Liver (tissue), 9 donors: ENCODE results near the gene MTFR1L. TPM values are rescaled to one million over a fixed set of nuclear protein-coding genes. Genes with fewer than 3 reads are reported as not detected.

ENCODE experiments used
- DNase-seq: peaks from one replicate; pipeline ENCODE4 v3.0.0-alpha.2; 2017; ENCODE audit warnings: low spot score
- H3K27ac ChIP-seq, 2 donors: one replicate each; pipeline ENCODE4 v1.7.0; 2013; ENCODE audit warnings: inconsistent platforms in 2 of 2, low read length in 2 of 2, control low read depth in 1 of 2, low read depth in 1 of 2, mild to moderate bottlenecking in 1 of 2
- H3K27me3 ChIP-seq, 4 donors: one replicate each; pipeline versions ENCODE4 v1.6.1 to v1.7.0; 2013; ENCODE audit warnings: low read length in 3 of 4, inconsistent platforms in 1 of 4, mild to moderate bottlenecking in 1 of 4, moderate library complexity in 1 of 4; ENCODE audit not compliant: control insufficient read depth in 4 of 4, insufficient read depth in 4 of 4
- H3K36me3 ChIP-seq, 4 donors: one replicate each; pipeline versions ENCODE4 v1.6.1 to v1.7.0; 2013; ENCODE audit warnings: low read length in 3 of 4, mild to moderate bottlenecking in 3 of 4, low read depth in 1 of 4, moderate library complexity in 1 of 4; ENCODE audit not compliant: control insufficient read depth in 4 of 4, insufficient read depth in 3 of 4
- H3K4me1 ChIP-seq, 4 donors: one replicate each; pipeline versions ENCODE4 v1.6.1 to v1.7.0; 2013; ENCODE audit warnings: low read length in 3 of 4, mild to moderate bottlenecking in 3 of 4, moderate library complexity in 1 of 4; ENCODE audit not compliant: control insufficient read depth in 4 of 4, insufficient read depth in 4 of 4
- H3K4me3 ChIP-seq, 3 donors: one replicate each; pipeline versions ENCODE4 v1.6.1 to v1.7.0; 2013; ENCODE audit warnings: low read length in 3 of 3, control low read depth in 1 of 3, low read depth in 1 of 3, mild to moderate bottlenecking in 1 of 3
- H3K9ac ChIP-seq, 2 donors: one replicate each; pipeline ENCODE4 v1.7.0; 2013; ENCODE audit warnings: low read length in 2 of 2, mild to moderate bottlenecking in 2 of 2, moderate library complexity in 2 of 2, control low read depth in 1 of 2, low read depth in 1 of 2
- H3K9me3 ChIP-seq, 4 donors: one replicate each; pipeline versions ENCODE4 v1.6.1 to v1.7.0; 2013; ENCODE audit warnings: low read length in 3 of 4; ENCODE audit not compliant: control insufficient read depth in 4 of 4
- EGR1 ChIP-seq, 2 donors: IDR thresholded peaks; 2 replicates each; pipeline ENCODE4 v1.6.1; 2016 to 2018; ENCODE audit warnings: antibody characterized with exemption in 2 of 2, low read depth in 2 of 2
- FOXA1 ChIP-seq: IDR thresholded peaks from 2 replicates; pipeline ENCODE4 v1.6.1; 2016; ENCODE audit warnings: antibody characterized with exemption
- FOXA2 ChIP-seq: IDR thresholded peaks from 2 replicates; pipeline ENCODE4 v1.6.1; 2016; ENCODE audit warnings: antibody characterized with exemption
- GABPA ChIP-seq, 2 donors: IDR thresholded peaks in 1 of 2; conservative IDR thresholded peaks in 1 of 2; 2 replicates each; pipeline ENCODE4 v1.6.1; 2016; ENCODE audit warnings: antibody characterized with exemption in 2 of 2, mild to moderate bottlenecking in 1 of 2, moderate library complexity in 1 of 2
- HNF4A ChIP-seq, 2 donors: conservative IDR thresholded peaks; 2 replicates each; pipeline ENCODE4 v1.6.1; 2016; ENCODE audit warnings: antibody characterized with exemption in 2 of 2, mild to moderate bottlenecking in 2 of 2
- HNF4G ChIP-seq: IDR thresholded peaks from 2 replicates; pipeline ENCODE4 v1.6.1; 2016; ENCODE audit warnings: antibody characterized with exemption
- NR2F2 ChIP-seq: IDR thresholded peaks from 2 replicates; pipeline ENCODE4 v1.6.1; 2016; ENCODE audit warnings: antibody characterized with exemption
- RAD21 ChIP-seq, 2 donors: IDR thresholded peaks; 2 replicates each; pipeline ENCODE4 v1.6.1; 2016; ENCODE audit warnings: antibody characterized with exemption in 2 of 2, mild to moderate bottlenecking in 2 of 2
- REST ChIP-seq: IDR thresholded peaks from 2 replicates; pipeline ENCODE4 v1.6.1; 2016; ENCODE audit warnings: antibody characterized with exemption, mild to moderate bottlenecking
- RXRA ChIP-seq, 2 donors: IDR thresholded peaks; 2 replicates each; pipeline ENCODE4 v1.6.1; 2017 to 2018; ENCODE audit warnings: antibody characterized with exemption in 2 of 2, mild to moderate bottlenecking in 1 of 2
- SP1 ChIP-seq: IDR thresholded peaks from 2 replicates; pipeline ENCODE4 v1.6.1; 2018; ENCODE audit warnings: antibody characterized with exemption, mild to moderate bottlenecking
- TAF1 ChIP-seq: conservative IDR thresholded peaks from 2 replicates; pipeline ENCODE4 v1.6.1; 2016; ENCODE audit warnings: antibody characterized with exemption, mild to moderate bottlenecking
- YY1 ChIP-seq: IDR thresholded peaks from 2 replicates; pipeline ENCODE4 v1.6.1; 2016; ENCODE audit warnings: antibody characterized with exemption, mild to moderate bottlenecking
- WGBS: extraction: QIAGEN DNeasy Blood & Tissue Kit; methylation state at CpG from one replicate; pipeline ENCODE4 v1.1.7; 2013; 5-methylcytosine and 5-hydroxymethylcytosine counted together
- polyA plus RNA-seq, 2 donors: library from polyadenylated mRNA; stranded (reverse) in 1 of 2; unstranded in 1 of 2; fragments of 200-250 nt in 1 of 2; fragments of >200 nt in 1 of 2; fragmentation: Nextera tagmentation in 1 of 2; extraction: Ambion mirVana in 1 of 2; gene quantifications; one replicate each; pipeline versions ENCODE4 v1.2.1 to v1.2.3, GENCODE V29; 2013 to 2015
- total RNA-seq, 2 donors: library from RNA; depleted of rRNA; stranded (reverse); fragments of >200 nt; gene quantifications; one replicate each; pipeline ENCODE4 v1.2.3, GENCODE V29; 2014
- TF ChIP-seq, protein P1 (sequence below): IDR thresholded peaks from 2 replicates; pipeline ENCODE4 v1.6.1; 2016; ENCODE audit warnings: antibody characterized with exemption
- TF ChIP-seq, protein P2 (sequence below): IDR thresholded peaks from 2 replicates; pipeline ENCODE4 v1.6.1; 2016; ENCODE audit warnings: antibody characterized with exemption
- TF ChIP-seq, protein P3 (sequence below): IDR thresholded peaks from 2 replicates; pipeline ENCODE4 v1.6.1; 2016; ENCODE audit warnings: antibody characterized with exemption
- donor health status: healthy.
- donor health status: healthy.
- donor health status: healthy.
- donor health status: healthy.
- donor health status: healthy.

The MTFR1L gene
- total and polyA plus RNA-seq, 4 donors, result 22.5 to 48.4 (median 40.2) TPM

DNA sequence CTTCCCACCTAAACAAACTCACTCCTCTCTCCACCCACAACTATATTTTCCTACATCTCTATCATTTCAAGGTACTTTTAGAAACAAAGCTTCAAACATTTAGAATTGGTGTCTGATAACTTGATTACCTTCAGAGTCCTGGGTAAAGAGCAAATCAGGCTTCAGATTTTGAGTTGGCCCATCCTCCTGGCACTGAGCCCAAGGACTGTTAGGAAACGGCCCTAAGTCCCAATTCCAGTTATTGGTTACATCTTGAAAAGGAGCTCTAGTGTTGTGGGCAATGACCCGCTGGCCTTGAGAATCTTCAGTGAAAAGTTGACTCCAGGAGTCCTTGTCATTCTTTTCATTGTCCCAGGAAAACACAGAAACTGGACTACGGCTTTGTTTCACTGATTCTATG is 15.1 kb downstream of the MTFR1L start:
- Histone ChIP-seq H3K36me3 (peaks cover 11 to 40% (median 38%) of the 10 kb centered on the region in 4 donors), H3K4me1 (no peaks in the 10 kb centered on the region), H3K4me3 (no peak overlapping the region), H3K27me3 (no peaks in the 10 kb centered on the region), H3K27ac (no peak overlapping the region), H3K9me3 (no peaks in the 10 kb centered on the region), H3K9ac (no peak overlapping the region)
- 67% methylated on average over 3 of the region's 3 CpGs for WGBS
- DNase-seq, result no peak
- TF ChIP-seq RAD21 (IDR thresholded peaks at IDR 0.05) (no peak), HNF4A (conservative IDR thresholded peaks at IDR 0.05) (no peak)

GRCh38 chr1:25836695-25837094 is 16.9 kb downstream of the MTFR1L start:
- peaks cover 6 to 22% (median 21%) of the 10 kb centered on the region in 4 donors for H3K36me3 ChIP-seq
- 77% methylated on average over 3 of the region's 3 CpGs for WGBS

More at GRCh38 chr1:25836695-25837094, 16.9 kb downstream of the MTFR1L start:
- no peaks in the 10 kb centered on the region for H3K9me3 ChIP-seq
- DNase-seq, result no peak
- H3K4me3 ChIP-seq, result no peak overlapping the region
- no peaks in the 10 kb centered on the region for H3K27me3 ChIP-seq
- TF ChIP-seq EGR1 (IDR thresholded peaks at IDR 0.05; ENCODE audit: low read depth in 2 of 2) (no peak), FOXA1 (no peak), RXRA (IDR thresholded peaks at IDR 0.05) (no peak), NR2F2 (no peak), GABPA (IDR thresholded peaks at IDR 0.05 in 1 of 2, conservative IDR thresholded peaks at IDR 0.05 in 1 of 2) (no peak), REST (no peak), SP1 (no peak), FOXA2 (no peak), YY1 (no peak), HNF4G (no peak), TAF1 (no peak)
- TF ChIP-seq, protein P1, sequence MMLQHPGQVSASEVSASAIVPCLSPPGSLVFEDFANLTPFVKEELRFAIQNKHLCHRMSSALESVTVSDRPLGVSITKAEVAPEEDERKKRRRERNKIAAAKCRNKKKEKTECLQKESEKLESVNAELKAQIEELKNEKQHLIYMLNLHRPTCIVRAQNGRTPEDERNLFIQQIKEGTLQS, result no peak
- TF ChIP-seq, protein P2, sequence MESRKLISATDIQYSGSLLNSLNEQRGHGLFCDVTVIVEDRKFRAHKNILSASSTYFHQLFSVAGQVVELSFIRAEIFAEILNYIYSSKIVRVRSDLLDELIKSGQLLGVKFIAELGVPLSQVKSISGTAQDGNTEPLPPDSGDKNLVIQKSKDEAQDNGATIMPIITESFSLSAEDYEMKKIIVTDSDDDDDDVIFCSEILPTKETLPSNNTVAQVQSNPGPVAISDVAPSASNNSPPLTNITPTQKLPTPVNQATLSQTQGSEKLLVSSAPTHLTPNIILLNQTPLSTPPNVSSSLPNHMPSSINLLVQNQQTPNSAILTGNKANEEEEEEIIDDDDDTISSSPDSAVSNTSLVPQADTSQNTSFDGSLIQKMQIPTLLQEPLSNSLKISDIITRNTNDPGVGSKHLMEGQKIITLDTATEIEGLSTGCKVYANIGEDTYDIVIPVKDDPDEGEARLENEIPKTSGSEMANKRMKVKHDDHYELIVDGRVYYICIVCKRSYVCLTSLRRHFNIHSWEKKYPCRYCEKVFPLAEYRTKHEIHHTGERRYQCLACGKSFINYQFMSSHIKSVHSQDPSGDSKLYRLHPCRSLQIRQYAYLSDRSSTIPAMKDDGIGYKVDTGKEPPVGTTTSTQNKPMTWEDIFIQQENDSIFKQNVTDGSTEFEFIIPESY, result no peak
- TF ChIP-seq, protein P3, sequence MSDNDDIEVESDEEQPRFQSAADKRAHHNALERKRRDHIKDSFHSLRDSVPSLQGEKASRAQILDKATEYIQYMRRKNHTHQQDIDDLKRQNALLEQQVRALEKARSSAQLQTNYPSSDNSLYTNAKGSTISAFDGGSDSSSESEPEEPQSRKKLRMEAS, result no peak
- no peak overlapping the region for H3K9ac ChIP-seq
- no peaks in the 10 kb centered on the region for H3K4me1 ChIP-seq
- no peak overlapping the region for H3K27ac ChIP-seq
